Nephron progenitor cell (in vitro differentiated cells): Measurements from ENCODE around the gene ERCC3.
A peak's percentile ranks its signal among the peaks of the same experiment; 100 is the strongest.

Source experiments
- DNase-seq: peaks from one replicate; pipeline ENCODE4 v3.0.0; 2021
- H3K27ac Mint-ChIP-seq: 2 replicates; pipeline ENCODE4 v1.8.0; 2021; ENCODE audit warnings: mild to moderate bottlenecking, moderate library complexity, mixed read lengths
- H3K27me3 Mint-ChIP-seq: 2 replicates; pipeline ENCODE4 v1.8.0; 2021; ENCODE audit warnings: mild to moderate bottlenecking, low read depth, mixed read lengths; ENCODE audit not compliant: poor library complexity
- H3K36me3 Mint-ChIP-seq: 2 replicates; pipeline ENCODE4 v1.8.0; 2021; ENCODE audit warnings: low read depth, mixed read lengths
- H3K4me1 Mint-ChIP-seq: 2 replicates; pipeline ENCODE4 v1.8.0; 2021; ENCODE audit warnings: mixed read lengths
- H3K4me3 Mint-ChIP-seq: 2 replicates; pipeline ENCODE4 v1.8.0; 2021; ENCODE audit warnings: mild to moderate bottlenecking, moderate library complexity, mixed read lengths
- H3K9me3 Mint-ChIP-seq: 2 replicates; pipeline ENCODE4 v1.8.0; 2021; ENCODE audit warnings: mild to moderate bottlenecking, moderate library complexity, mixed read lengths
- TF ChIP-seq, protein P1 (sequence below): fragments of 200-600 bp; sonication (generic); IDR thresholded peaks from 2 replicates; pipeline ENCODE4 v1.5.0; 2021; ENCODE audit warnings: antibody characterized with exemption

ERCC3 gene

DNA sequence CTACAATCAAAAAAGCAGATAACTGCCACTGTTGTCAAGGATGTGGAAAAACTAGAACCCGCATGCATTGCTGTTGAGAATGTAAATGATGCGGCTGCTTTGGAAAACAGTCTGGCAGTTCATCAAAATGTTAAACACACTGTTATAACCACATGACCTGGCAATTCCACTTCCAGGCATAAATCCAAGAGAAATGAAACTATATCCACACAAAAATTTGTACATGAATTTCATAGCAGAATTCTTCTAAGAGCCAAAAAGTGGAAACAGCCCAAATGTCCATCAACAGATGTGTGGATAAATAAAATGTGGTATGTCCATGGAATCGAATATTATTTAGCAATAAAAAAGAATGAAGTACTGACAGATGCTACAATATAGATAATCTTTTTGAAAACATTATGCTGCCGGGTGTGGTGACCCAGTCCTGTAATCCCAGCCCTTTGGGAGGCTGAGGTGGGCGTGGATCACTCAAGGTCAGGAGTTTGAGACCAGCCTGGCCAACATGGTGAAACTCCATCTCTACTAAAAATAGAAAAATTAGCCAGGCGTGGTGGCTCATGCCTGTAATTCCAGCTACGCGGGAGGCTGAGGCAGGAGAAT, 32.0 kb downstream of the ERCC3 start:
- TF ChIP-seq, protein P1, sequence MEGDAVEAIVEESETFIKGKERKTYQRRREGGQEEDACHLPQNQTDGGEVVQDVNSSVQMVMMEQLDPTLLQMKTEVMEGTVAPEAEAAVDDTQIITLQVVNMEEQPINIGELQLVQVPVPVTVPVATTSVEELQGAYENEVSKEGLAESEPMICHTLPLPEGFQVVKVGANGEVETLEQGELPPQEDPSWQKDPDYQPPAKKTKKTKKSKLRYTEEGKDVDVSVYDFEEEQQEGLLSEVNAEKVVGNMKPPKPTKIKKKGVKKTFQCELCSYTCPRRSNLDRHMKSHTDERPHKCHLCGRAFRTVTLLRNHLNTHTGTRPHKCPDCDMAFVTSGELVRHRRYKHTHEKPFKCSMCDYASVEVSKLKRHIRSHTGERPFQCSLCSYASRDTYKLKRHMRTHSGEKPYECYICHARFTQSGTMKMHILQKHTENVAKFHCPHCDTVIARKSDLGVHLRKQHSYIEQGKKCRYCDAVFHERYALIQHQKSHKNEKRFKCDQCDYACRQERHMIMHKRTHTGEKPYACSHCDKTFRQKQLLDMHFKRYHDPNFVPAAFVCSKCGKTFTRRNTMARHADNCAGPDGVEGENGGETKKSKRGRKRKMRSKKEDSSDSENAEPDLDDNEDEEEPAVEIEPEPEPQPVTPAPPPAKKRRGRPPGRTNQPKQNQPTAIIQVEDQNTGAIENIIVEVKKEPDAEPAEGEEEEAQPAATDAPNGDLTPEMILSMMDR: no peak
- Mint-ChIP-seq H3K36me3 (peaks cover 99% of the 10 kb centered on the region), H3K9me3 (peaks cover 18% of the 10 kb centered on the region), H3K4me1 (no peaks in the 10 kb centered on the region), H3K27me3 (no peaks in the 10 kb centered on the region), H3K4me3 (no peak overlapping the region), H3K27ac (no peak overlapping the region)
- DNase-seq: no peak

DNA sequence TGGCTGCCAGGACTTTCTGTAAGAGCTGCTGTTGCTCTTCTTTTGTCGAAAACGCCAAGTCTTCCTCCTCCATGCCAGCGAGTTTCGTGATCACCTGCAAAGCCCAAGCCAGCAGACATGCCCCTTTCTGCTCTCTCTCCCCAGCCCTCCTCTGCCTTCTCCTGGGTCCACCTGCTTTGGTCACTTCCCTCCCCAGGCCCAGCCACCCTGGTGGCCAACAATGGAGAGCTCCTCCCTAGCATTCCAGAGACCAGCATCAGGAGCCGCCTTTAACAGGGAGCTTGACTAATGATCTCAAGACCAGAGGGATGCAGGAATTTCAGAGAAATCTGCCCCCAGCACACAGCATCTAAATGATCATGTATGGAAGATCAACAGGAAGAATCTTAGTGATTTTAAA, 34.6 kb downstream of the ERCC3 start:
- H3K27me3 Mint-ChIP-seq: peaks cover 2% of the 10 kb centered on the region
- H3K4me3 Mint-ChIP-seq: no peak overlapping the region
- peaks cover 12% of the 10 kb centered on the region for H3K4me1 Mint-ChIP-seq
- H3K36me3 Mint-ChIP-seq: peaks cover 89% of the 10 kb centered on the region
- DNase-seq: no peak
- peaks cover under 1% of the 10 kb centered on the region for H3K9me3 Mint-ChIP-seq
- TF ChIP-seq, protein P1: no peak
- peak overlapping the region; percentile 77 for H3K27ac Mint-ChIP-seq

DNA sequence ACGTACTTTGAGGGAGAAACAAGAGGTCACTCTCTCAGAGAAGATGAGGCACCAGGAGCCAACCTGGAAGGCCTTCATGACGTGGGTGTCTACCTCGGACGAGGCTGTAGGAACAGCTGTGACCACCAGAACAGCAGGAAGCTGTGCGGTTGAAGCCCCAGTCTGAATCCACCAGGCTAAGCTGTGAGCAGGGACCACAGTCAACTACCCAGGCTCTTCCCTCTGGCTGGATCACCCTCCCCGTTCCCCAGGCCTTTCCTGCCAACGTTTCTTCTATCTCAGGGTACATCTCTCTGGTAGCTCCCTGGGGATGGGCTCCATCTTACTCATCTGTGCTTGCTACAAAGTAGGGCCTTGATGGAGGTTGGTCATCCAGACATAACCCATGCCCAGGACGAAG, 37.1 kb downstream of the ERCC3 start:
- Mint-ChIP-seq H3K27ac (peak overlapping the region; percentile 87), H3K9me3 (no peaks in the 10 kb centered on the region), H3K4me3 (no peak overlapping the region), H3K4me1 (peaks cover 12% of the 10 kb centered on the region), H3K36me3 (peaks cover 69% of the 10 kb centered on the region), H3K27me3 (peaks cover 2% of the 10 kb centered on the region)
- no peak for DNase-seq
- TF ChIP-seq, protein P1: no peak

DNA sequence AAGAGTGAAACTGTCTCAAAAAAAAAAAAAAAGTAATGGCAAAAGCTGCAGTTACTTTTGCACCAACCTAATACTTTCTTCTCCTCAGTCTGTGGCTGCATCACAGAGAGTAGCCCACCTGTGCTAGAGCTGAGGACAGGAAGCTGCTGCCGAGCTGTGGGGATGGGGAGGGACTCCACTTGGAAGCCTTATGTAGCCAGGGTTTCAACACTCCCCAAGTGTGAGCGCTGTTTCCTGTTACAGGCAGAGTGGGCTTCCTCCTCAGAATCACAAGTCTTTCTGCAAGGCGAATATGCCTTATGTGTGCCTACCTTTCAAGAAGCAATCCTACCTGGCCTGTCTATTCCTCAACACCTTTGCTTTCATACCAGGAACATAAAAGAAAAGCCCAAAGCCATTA, 37.6 kb downstream of the ERCC3 start:
- TF ChIP-seq, protein P1: no peak
- Mint-ChIP-seq H3K36me3 (peaks cover 67% of the 10 kb centered on the region), H3K4me1 (peaks cover 12% of the 10 kb centered on the region), H3K27me3 (peaks cover 2% of the 10 kb centered on the region), H3K4me3 (no peak overlapping the region), H3K9me3 (no peaks in the 10 kb centered on the region), H3K27ac (no peak overlapping the region)
- DNase-seq: no peak

DNA sequence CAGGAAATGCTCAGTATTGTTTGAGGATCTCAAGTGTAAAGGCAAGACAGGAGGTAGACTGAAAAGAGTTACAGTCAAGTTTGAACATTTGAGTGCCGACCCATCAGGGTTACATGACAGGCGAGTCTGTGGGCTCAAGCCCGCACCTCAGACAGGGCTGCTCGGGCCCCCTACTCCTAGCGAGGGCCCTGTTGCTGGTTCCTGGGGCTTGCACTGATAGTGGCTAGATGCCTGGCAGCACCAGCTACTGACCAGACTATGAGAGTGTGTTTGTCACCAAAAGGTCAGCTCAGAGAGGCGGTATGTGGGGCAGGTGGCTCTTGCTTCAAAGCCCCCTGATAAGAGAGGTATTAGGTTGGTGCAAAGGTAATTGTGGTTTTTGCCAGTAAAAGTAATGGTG, 38.2 kb downstream of the ERCC3 start:
- H3K9me3 Mint-ChIP-seq: no peaks in the 10 kb centered on the region
- H3K27ac Mint-ChIP-seq: peak overlapping the region; percentile 95
- H3K4me1 Mint-ChIP-seq: peaks cover 12% of the 10 kb centered on the region
- peaks cover 63% of the 10 kb centered on the region for H3K36me3 Mint-ChIP-seq
- H3K27me3 Mint-ChIP-seq: peaks cover 2% of the 10 kb centered on the region
- DNase-seq: no peak
- TF ChIP-seq, protein P1: no peak
- H3K4me3 Mint-ChIP-seq: no peak overlapping the region

DNA sequence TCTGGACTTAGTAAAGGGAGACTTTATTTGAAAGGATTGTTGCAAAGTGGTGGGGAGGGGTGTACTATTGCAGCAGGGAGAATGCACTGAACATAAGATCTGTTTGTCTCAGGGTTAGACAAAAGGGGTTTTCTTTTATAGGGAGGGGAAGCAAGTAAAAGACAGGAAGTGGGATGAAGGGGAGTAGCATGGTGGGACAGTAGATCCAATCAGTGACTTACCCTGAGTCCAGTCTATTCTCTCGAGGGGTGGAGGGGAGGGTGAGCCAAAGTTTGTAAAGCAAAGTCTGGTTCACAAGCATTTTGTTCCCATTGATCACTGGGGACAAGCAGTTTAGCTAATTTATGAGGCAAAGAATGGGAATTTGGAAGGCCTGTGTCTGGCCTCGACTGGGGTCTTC, 38.8 kb downstream of the ERCC3 start:
- no peak overlapping the region for H3K4me3 Mint-ChIP-seq

More for the DNA sequence above, 38.8 kb downstream of the ERCC3 start:
- no peaks in the 10 kb centered on the region for H3K9me3 Mint-ChIP-seq
- H3K27ac Mint-ChIP-seq: peak overlapping the region; percentile 95
- H3K27me3 Mint-ChIP-seq: peaks cover 2% of the 10 kb centered on the region
- peaks cover 12% of the 10 kb centered on the region for H3K4me1 Mint-ChIP-seq
- TF ChIP-seq, protein P1: no peak
- H3K36me3 Mint-ChIP-seq: peaks cover 58% of the 10 kb centered on the region
- DNase-seq: no peak
